Peyer's patch (tissue), 4 donors: ENCODE measurements around the gene FGFBP3. TPM values are rescaled to one million over a fixed set of nuclear protein-coding genes. Genes with fewer than 3 reads are reported as not detected.

Experiments used
- DNase-seq, 3 donors: peaks; one replicate each; pipeline ENCODE4 v3.0.0-alpha.2; 2017 to 2019
- H3K27ac ChIP-seq, 4 donors: fragments of 200-600 bp; sonication (generic); one replicate each; pipeline ENCODE4 v1.5.1; 2016 to 2019
- H3K27me3 ChIP-seq, 2 donors: fragments of 200-600 bp; sonication (generic); one replicate each; pipeline ENCODE4 v1.5.1; 2019
- H3K36me3 ChIP-seq, 3 donors: fragments of 200-600 bp; sonication (generic); one replicate each; pipeline ENCODE4 v1.5.1; 2016 to 2019
- H3K4me1 ChIP-seq, 4 donors: fragments of 200-600 bp; sonication (generic); one replicate each; pipeline ENCODE4 v1.5.1; 2016 to 2019
- H3K4me3 ChIP-seq, 4 donors: fragments of 200-600 bp; sonication (generic); 1 replicate in 3 of 4; 2 replicates in 1 of 4; pipeline ENCODE4 v1.5.1; 2016 to 2019; ENCODE audit warnings: mild to moderate bottlenecking in 1 of 4
- H3K9me3 ChIP-seq, 4 donors: fragments of 200-600 bp; sonication (generic); one replicate each; pipeline ENCODE4 v1.5.1; 2016 to 2019; ENCODE audit warnings: mild to moderate bottlenecking in 1 of 4
- POLR2A ChIP-seq, 2 donors: fragments of 450-650 bp; IDR thresholded peaks; one replicate each; pipeline ENCODE4 v1.5.1; 2017; ENCODE audit warnings: antibody characterized with exemption in 2 of 2, mild to moderate bottlenecking in 2 of 2, moderate library complexity in 2 of 2
- total RNA-seq, 4 donors: library from RNA; depleted of rRNA; stranded (reverse); fragments of >200 nt; gene quantifications; one replicate each; pipeline ENCODE4 v1.1.0, GENCODE V29; 2016
- TF ChIP-seq, protein P1 (sequence below), 6 experiments: fragments of 450-650 bp in 4 of 6; fragments of 200-600 bp in 2 of 6; sonication (generic) in 1 of 6; IDR thresholded peaks; one replicate each; pipeline ENCODE4 v1.5.1; 2017 to 2019; ENCODE audit warnings: antibody characterized with exemption in 6 of 6, mild to moderate bottlenecking in 3 of 6, moderate library complexity in 1 of 6

FGFBP3 gene
- total RNA-seq, 4 donors from 2014 or later: 0.53 to 1.1 TPM; not detected in 2

DNA sequence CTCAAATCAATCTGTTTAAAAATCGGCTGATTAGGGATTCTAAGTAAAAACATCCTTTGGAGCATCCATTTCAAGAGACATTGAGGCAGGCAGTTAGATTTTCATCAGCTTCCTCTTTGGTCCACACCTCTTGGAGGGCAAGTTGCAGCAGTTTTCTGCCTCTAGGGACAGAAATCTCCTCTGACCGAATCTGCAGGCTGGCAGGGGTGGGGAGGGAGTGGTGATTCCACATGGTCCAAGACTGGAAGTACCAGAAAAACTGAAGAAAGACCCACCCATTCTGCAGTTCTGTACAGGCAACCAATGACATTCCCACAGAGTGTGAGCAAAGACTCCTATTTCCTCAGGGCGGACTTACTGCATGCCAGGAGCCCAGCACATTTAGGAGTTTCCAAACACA lies 29.0 kb downstream of the FGFBP3 start:
- Histone ChIP-seq H3K9me3 (no peaks in the 10 kb centered on the region), H3K36me3 (no peaks in the 10 kb centered on the region), H3K27me3 (no peaks in the 10 kb centered on the region), H3K4me3 (no peak overlapping the region), H3K27ac (no peak overlapping the region), H3K4me1 (no peaks in the 10 kb centered on the region)
- no peak for TF ChIP-seq POLR2A (IDR thresholded peaks at IDR 0.05)
- TF ChIP-seq, protein P1, sequence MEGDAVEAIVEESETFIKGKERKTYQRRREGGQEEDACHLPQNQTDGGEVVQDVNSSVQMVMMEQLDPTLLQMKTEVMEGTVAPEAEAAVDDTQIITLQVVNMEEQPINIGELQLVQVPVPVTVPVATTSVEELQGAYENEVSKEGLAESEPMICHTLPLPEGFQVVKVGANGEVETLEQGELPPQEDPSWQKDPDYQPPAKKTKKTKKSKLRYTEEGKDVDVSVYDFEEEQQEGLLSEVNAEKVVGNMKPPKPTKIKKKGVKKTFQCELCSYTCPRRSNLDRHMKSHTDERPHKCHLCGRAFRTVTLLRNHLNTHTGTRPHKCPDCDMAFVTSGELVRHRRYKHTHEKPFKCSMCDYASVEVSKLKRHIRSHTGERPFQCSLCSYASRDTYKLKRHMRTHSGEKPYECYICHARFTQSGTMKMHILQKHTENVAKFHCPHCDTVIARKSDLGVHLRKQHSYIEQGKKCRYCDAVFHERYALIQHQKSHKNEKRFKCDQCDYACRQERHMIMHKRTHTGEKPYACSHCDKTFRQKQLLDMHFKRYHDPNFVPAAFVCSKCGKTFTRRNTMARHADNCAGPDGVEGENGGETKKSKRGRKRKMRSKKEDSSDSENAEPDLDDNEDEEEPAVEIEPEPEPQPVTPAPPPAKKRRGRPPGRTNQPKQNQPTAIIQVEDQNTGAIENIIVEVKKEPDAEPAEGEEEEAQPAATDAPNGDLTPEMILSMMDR (IDR thresholded peaks at IDR 0.05): no peak
- DNase-seq: no peak

DNA sequence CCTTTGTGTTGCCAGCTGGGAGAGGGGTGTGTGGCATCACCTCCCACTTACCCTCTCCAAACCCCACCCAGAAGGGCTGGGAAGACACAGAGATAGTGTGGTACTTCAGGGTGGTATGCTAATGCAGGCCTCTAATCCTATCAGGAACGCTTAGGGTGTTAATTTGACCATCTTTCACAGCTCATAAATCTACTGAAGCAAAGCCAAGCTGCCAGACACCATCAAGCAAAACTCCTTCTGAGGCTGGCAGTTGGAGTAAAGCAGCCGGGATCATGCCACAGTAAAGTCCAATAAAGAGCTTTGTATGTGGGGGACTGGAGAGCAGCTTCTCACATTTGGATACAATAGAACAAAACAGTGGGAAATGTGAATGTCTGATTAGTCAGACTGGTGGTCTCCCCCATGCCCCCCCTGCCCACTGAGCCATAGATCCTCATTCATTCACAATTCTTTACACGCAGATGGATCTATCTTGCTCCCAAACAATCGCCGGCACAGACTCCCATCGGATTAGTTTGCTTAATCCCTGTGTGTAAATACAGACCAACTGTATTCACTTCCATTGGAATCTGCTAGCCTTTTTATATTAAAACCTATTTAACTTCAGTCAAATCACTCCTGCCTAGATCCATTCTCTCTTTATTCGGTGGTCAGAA lies 29.6 kb downstream of the FGFBP3 start:
- DNase-seq: no peak
- Histone ChIP-seq H3K4me1 (no peaks in the 10 kb centered on the region), H3K9me3 (no peaks in the 10 kb centered on the region), H3K36me3 (no peaks in the 10 kb centered on the region), H3K4me3 (no peak overlapping the region), H3K27ac (no peak overlapping the region), H3K27me3 (no peaks in the 10 kb centered on the region)
- TF ChIP-seq POLR2A (IDR thresholded peaks at IDR 0.05): no peak
- TF ChIP-seq, protein P1 (IDR thresholded peaks at IDR 0.05): no peak

DNA sequence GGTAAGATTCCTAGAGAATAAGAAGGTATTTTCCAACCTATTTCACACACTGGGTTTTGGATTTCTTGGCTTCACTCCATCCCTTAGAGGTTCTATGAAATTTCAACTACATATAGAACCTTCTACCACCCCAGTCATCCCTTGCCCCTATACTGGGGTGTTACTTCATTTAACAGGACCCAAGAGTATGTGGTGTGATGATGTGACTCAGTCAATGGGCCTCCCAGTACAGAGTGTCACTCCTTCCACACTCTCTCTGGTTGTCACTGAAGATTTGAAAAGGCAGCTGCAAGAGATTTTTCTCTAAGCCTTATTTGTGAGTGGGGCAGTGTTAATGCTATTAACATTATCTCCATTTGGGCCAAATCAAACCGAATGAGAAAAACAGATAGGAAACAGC lies 33.5 kb downstream of the FGFBP3 start:
- Histone ChIP-seq H3K36me3 (no peaks in the 10 kb centered on the region), H3K27ac (no peak overlapping the region), H3K9me3 (no peaks in the 10 kb centered on the region), H3K4me1 (no peaks in the 10 kb centered on the region), H3K27me3 (no peaks in the 10 kb centered on the region), H3K4me3 (no peak overlapping the region)
- no peak for TF ChIP-seq POLR2A (IDR thresholded peaks at IDR 0.05)
- TF ChIP-seq, protein P1 (IDR thresholded peaks at IDR 0.05): no peak
- DNase-seq: no peak

DNA sequence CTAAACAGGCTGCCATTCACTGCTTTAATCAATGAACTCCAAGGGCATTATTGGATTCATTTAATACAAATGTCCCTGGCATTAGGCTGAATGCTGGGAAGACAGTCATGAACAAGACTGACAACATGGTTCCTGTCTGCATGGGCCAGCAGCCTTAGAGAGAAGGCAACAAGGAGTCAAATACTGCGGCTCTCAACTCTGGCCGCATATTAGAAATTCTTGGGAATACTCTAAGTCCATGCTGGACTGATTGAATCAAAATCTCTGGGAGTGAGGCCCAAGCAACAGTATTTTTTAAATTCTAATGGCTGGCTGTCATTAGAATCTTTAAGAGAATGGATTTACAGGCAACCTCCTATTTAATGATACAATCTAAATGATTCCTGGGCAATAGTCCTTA lies 34.1 kb downstream of the FGFBP3 start:
- no peaks in the 10 kb centered on the region for H3K27me3 ChIP-seq
- H3K36me3 ChIP-seq: no peaks in the 10 kb centered on the region
- H3K27ac ChIP-seq: no peak overlapping the region
- H3K4me1 ChIP-seq: no peaks in the 10 kb centered on the region
- no peak for TF ChIP-seq POLR2A (IDR thresholded peaks at IDR 0.05)
- TF ChIP-seq, protein P1 (IDR thresholded peaks at IDR 0.05): no peak
- no peaks in the 10 kb centered on the region for H3K9me3 ChIP-seq
- H3K4me3 ChIP-seq: no peak overlapping the region
- no peak for DNase-seq

DNA sequence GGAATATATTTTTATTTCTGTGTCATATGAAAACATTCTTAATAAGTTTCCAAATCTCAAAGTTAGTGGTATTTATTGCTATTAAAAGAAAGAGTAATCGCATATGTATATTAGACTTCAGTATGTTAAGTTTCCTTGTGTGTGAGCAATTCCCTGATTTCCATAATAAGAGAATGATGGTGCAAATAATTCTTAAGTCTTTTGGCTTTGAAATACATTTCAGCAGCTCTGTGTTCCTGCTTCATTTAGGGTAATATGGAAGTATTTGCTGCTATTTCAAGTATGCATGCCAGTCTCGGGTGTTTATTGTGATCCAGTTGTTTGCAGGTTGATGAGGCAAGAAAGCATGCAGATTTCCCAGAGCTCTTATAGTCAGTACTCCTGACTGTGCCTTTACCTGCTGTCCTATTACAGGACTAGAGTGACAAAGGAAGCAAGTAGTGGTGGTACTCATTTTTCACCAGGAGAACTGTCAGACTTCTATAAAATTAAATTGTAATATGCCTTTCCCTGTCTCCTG lies 43.7 kb downstream of the FGFBP3 start:
- no peak overlapping the region for H3K27ac ChIP-seq
- no peak overlapping the region for H3K4me3 ChIP-seq
- H3K36me3 ChIP-seq: peaks cover 0 to 35% (median 0%) of the 10 kb centered on the region in 3 donors
- no peaks in the 10 kb centered on the region for H3K9me3 ChIP-seq
- TF ChIP-seq, protein P1 (IDR thresholded peaks at IDR 0.05): no peak
- TF ChIP-seq POLR2A (IDR thresholded peaks at IDR 0.05): no peak
- H3K27me3 ChIP-seq: no peaks in the 10 kb centered on the region
- no peak for DNase-seq
- H3K4me1 ChIP-seq: no peaks in the 10 kb centered on the region
